Lung (tissue), 12 donors: ENCODE data around the gene DNM2. TPM values are rescaled to one million over a fixed set of nuclear protein-coding genes. Genes with fewer than 3 reads are reported as not detected.

Source experiments
- ATAC-seq: fragments of 200-7000 bp; cut with Tn5 transposase; one replicate; pipeline ENCODE4 v1.9.1; 2020; ENCODE audit warnings: moderate number of reproducible peaks; ENCODE audit not compliant: insufficient read depth, low FRiP score
- DNase-seq, 3 donors: peaks; one replicate each; pipeline ENCODE4 v3.0.0-alpha.2; 2013 to 2017
- H3K27ac ChIP-seq, 2 donors: one replicate each; pipeline ENCODE4 v1.5.1; 2013; ENCODE audit warnings: mild to moderate bottlenecking in 2 of 2, moderate library complexity in 2 of 2, control low read depth in 1 of 2, inconsistent platforms in 1 of 2, low read depth in 1 of 2, low read length in 1 of 2
- H3K27me3 ChIP-seq, 3 donors: one replicate each; pipeline ENCODE4 v1.5.1; 2013; ENCODE audit warnings: low read length in 2 of 3; ENCODE audit not compliant: control insufficient read depth in 3 of 3, insufficient read depth in 3 of 3
- H3K36me3 ChIP-seq, 4 donors: one replicate each; pipeline ENCODE4 v1.5.1; 2013; ENCODE audit warnings: low read length in 4 of 4, mild to moderate bottlenecking in 1 of 4, moderate library complexity in 1 of 4; ENCODE audit not compliant: control insufficient read depth in 4 of 4, insufficient read depth in 4 of 4
- H3K4me1 ChIP-seq, 5 donors: one replicate each; pipeline ENCODE4 v1.5.1; 2013; ENCODE audit warnings: low read length in 5 of 5, mild to moderate bottlenecking in 2 of 5, moderate library complexity in 1 of 5; ENCODE audit not compliant: control insufficient read depth in 5 of 5, insufficient read depth in 5 of 5
- H3K4me3 ChIP-seq: one replicate; pipeline ENCODE4 v1.5.1; 2013; ENCODE audit warnings: mild to moderate bottlenecking, control low read depth, moderate library complexity
- H3K9ac ChIP-seq, 2 donors: one replicate each; pipeline ENCODE4 v1.5.1; 2013; ENCODE audit warnings: low read length in 2 of 2, control low read depth in 1 of 2; ENCODE audit not compliant: insufficient read depth in 1 of 2
- H3K9me3 ChIP-seq, 4 donors: one replicate each; pipeline ENCODE4 v1.5.1; 2013; ENCODE audit warnings: low read length in 3 of 4, mild to moderate bottlenecking in 1 of 4, moderate library complexity in 1 of 4; ENCODE audit not compliant: control insufficient read depth in 4 of 4, insufficient read depth in 3 of 4
- WGBS, 2 donors: extraction: QIAGEN DNeasy Blood & Tissue Kit; methylation state at CpG; one replicate each; pipeline ENCODE4 v1.1.7; 2013; 5-methylcytosine and 5-hydroxymethylcytosine counted together
- polyA plus RNA-seq, 2 donors: library from polyadenylated mRNA; stranded (reverse); fragments of 200-250 nt; gene quantifications; one replicate each; pipeline ENCODE4 v1.2.1, GENCODE V29; 2013
- total RNA-seq, 2 donors: library from RNA; depleted of rRNA in 1 of 2; stranded (reverse); fragments of >200 nt in 1 of 2; gene quantifications; one replicate each; pipeline ENCODE4 v1.2.1, GENCODE V29; 2014 to 2021
- TF ChIP-seq, protein P1 (sequence below): IDR thresholded peaks from 2 replicates; pipeline ENCODE4 v1.5.1; 2012; ENCODE audit warnings: mild to moderate bottlenecking; ENCODE audit errors: control extremely low read depth, extremely low read depth
- donor health status: control.
- donor health status: control.
- donor health status: Bipolar disorder and iron deficiency.
- donor health status: healthy.
- donor health status: DM: yes; HTN: yes; CAD: no.

Gene DNM2
- total and polyA plus RNA-seq, 4 donors: 172 to 277 (median 204) TPM

DNA sequence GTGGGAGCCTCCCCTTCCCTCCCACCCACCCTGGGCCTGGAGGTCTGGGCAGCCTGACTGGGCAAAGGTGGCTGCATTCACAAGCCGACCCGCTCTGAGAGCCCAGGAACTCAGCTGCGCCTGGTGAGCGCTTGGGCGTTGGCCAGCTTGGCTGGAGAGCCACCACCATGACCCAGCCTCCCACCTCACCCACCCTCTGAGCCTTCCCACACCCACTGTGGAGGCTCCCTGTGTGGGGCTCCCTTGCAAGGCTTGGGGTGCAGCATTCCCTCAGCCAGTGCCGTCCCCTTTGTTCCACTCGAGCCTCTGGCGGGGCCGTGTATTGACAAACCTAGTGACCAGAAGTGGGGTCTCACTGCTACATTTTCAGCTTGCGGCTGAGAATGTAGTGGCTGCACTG is 31.7 kb upstream of the DNM2 start:
- no peak overlapping the region for H3K4me3 ChIP-seq
- H3K9me3 ChIP-seq: peaks cover 0 to 2% (median 0%) of the 10 kb centered on the region in 4 donors
- no peaks in the 10 kb centered on the region for H3K27me3 ChIP-seq
- peaks cover 28 to 89% (median 55%) of the 10 kb centered on the region in 4 donors for H3K36me3 ChIP-seq
- DNase-seq (no peak), ATAC-seq (no peak)
- H3K9ac ChIP-seq: no peak overlapping the region
- no peaks in the 10 kb centered on the region for H3K4me1 ChIP-seq
- WGBS, 2 donors: 95 to 97% methylated on average over 8 to 10 of the region's 10 CpGs
- TF ChIP-seq, protein P1, sequence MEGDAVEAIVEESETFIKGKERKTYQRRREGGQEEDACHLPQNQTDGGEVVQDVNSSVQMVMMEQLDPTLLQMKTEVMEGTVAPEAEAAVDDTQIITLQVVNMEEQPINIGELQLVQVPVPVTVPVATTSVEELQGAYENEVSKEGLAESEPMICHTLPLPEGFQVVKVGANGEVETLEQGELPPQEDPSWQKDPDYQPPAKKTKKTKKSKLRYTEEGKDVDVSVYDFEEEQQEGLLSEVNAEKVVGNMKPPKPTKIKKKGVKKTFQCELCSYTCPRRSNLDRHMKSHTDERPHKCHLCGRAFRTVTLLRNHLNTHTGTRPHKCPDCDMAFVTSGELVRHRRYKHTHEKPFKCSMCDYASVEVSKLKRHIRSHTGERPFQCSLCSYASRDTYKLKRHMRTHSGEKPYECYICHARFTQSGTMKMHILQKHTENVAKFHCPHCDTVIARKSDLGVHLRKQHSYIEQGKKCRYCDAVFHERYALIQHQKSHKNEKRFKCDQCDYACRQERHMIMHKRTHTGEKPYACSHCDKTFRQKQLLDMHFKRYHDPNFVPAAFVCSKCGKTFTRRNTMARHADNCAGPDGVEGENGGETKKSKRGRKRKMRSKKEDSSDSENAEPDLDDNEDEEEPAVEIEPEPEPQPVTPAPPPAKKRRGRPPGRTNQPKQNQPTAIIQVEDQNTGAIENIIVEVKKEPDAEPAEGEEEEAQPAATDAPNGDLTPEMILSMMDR: no peak
- H3K27ac ChIP-seq: no peak overlapping the region

GRCh38 chr19:10686661-10687517 is 31.0 kb upstream of the DNM2 start:
- no peak overlapping the region for H3K27ac ChIP-seq
- H3K9ac ChIP-seq: no peak overlapping the region
- H3K27me3 ChIP-seq: no peaks in the 10 kb centered on the region
- ATAC-seq (no peak), DNase-seq (peak in 1 of 3 donors; percentile 15)
- WGBS, 2 donors: 86 to 92% methylated on average over 31 of the region's 31 CpGs
- H3K36me3 ChIP-seq: peaks cover 24 to 90% (median 51%) of the 10 kb centered on the region in 4 donors
- no peaks in the 10 kb centered on the region for H3K4me1 ChIP-seq
- no peak overlapping the region for H3K4me3 ChIP-seq
- peaks cover 0 to 2% (median 0%) of the 10 kb centered on the region in 4 donors for H3K9me3 ChIP-seq
- TF ChIP-seq, protein P1: no peak

DNA sequence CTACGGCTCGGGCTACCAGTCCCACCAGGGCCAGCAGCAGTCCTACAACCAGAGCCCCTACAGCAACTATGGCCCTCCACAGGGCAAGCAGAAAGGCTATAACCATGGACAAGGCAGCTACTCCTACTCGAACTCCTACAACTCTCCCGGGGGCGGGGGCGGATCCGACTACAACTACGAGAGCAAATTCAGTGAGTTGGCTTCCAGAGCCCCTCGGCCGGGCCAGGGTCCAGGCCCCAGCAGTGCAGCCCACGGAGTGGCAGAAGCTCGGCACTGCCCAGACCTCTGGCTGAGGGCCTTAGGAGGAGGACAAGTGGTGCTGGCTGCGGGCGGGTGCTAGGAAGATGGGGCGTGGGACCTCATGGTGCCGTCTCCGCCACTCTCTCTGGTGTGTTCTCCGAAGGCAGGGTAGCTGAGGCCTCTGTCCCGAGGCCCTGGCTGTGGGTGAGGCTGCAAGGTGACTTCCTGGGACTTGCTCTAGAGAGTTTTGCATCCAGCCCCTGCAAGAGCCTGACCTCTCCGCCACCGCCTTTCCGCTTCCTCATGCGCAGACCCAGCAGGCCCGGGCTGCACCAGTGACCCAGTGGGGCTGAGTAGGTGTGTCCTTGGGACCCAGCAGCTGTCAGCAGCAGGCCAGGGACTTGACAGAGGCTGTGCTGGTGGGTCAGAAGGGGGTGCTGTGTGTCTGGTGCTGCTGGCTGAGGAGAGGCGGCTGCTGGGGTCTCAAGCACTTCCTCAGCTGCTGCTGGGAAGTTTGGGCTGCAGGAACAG is 30.2 kb upstream of the DNM2 start:
- Histone ChIP-seq H3K9me3 (peaks cover 0 to 2% (median 0%) of the 10 kb centered on the region in 4 donors), H3K4me3 (no peak overlapping the region), H3K4me1 (no peaks in the 10 kb centered on the region), H3K27ac (no peak overlapping the region), H3K36me3 (peaks cover 22 to 88% (median 45%) of the 10 kb centered on the region in 4 donors), H3K9ac (no peak overlapping the region), H3K27me3 (no peaks in the 10 kb centered on the region)
- WGBS, 2 donors: 93 to 94% methylated on average over 25 of the region's 25 CpGs
- TF ChIP-seq, protein P1: no peak
- no peak for DNase-seq
- no peak for ATAC-seq
